Sigmoid colon (tissue), 4 donors: ENCODE measurements around the gene FREY1.

Experiments used
- POLR2AphosphoS5 ChIP-seq, 4 donors: sonication (generic); formaldehyde crosslinking; IDR thresholded peaks; one replicate each; pipeline ENCODE4 v1.6.1; 2017; ENCODE audit warnings: antibody characterized with exemption in 4 of 4
- TF ChIP-seq, protein P1 (sequence below), 4 experiments: fragments of 450-650 bp in 3 of 4; fragments of 200-600 bp in 1 of 4; IDR thresholded peaks; one replicate each; pipeline ENCODE4 v1.5.1; 2016 to 2019; ENCODE audit warnings: antibody characterized with exemption in 4 of 4, mild to moderate bottlenecking in 3 of 4, moderate library complexity in 2 of 4

DNA sequence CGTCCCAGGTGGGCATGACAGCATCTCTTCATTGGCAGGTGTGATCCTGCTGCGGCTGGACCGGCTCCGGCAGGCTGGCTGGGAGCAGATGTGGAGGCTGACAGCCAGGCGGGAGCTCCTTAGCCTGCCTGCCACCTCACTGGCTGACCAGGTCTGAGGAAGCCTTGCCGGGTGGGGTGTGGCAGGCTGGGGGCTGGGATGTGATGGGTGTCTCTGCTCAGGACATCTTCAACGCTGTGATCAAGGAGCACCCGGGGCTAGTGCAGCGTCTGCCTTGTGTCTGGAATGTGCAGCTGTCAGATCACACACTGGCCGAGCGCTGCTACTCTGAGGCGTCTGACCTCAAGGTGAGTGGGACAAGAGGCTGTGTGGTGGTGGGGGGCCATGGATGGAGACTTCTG, 18.9 kb upstream of the FREY1 start:
- TF ChIP-seq, protein P1, sequence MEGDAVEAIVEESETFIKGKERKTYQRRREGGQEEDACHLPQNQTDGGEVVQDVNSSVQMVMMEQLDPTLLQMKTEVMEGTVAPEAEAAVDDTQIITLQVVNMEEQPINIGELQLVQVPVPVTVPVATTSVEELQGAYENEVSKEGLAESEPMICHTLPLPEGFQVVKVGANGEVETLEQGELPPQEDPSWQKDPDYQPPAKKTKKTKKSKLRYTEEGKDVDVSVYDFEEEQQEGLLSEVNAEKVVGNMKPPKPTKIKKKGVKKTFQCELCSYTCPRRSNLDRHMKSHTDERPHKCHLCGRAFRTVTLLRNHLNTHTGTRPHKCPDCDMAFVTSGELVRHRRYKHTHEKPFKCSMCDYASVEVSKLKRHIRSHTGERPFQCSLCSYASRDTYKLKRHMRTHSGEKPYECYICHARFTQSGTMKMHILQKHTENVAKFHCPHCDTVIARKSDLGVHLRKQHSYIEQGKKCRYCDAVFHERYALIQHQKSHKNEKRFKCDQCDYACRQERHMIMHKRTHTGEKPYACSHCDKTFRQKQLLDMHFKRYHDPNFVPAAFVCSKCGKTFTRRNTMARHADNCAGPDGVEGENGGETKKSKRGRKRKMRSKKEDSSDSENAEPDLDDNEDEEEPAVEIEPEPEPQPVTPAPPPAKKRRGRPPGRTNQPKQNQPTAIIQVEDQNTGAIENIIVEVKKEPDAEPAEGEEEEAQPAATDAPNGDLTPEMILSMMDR (IDR thresholded peaks at IDR 0.05), result no peak
- TF ChIP-seq POLR2AphosphoS5 (IDR thresholded peaks at IDR 0.05), result no peak
